GM18502 (cell line): ENCODE results near the gene RALGAPA1.
"Not testable (repeated sequence)": the region's sequence is repeated elsewhere in the genome, so short reads cannot be mapped to it uniquely, and the experiment has no call there.

Source experiments
- ATAC-seq: cut with Tn5 transposase; IDR thresholded peaks from one replicate; pipeline ENCODE4 v1.9.1; 2021; ENCODE audit warnings: mild to moderate bottlenecking; ENCODE audit not compliant: unreplicated experiment, poor library complexity

Gene RALGAPA1

GRCh38 chr14:35808638-35809563 is at the start of gene RALGAPA1:
RALGAPA1 (minus strand) TSS chr14:35809295; CDS start chr14:35808835, 460 bp downstream.
- ATAC-seq = peak; percentile 97

- ATAC-seq = no peak
Observed at GRCh38 chr14:35858521-35859209, 49.6 kb upstream of the RALGAPA1 start.

DNA sequence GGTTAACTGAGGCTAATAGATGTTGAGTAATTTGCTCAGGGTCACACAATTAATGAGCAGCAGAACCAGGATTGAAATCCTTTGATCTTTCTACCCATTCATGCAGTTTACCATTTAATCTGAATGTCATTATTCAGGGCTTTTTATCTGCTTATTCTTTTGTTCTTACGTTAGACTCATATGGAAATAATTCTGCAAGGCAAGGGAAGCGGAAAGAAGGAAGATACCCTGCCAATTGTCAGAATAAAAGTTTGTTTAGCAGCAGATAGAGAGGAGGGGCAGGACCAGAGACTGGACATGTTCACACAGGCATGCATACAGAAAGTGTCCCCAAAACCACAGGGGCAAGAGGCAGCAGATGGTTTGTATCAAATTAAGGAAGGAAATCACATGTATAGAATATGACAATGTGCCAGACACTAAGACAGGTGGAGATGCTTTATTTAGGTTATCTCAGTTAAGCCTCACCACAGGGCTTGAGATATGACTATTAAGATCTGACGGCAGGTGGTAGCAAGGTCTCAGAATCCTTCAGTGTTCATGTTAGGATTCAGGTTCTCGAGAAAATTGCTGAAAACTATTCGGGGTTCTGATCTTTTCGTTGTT is 46.9 kb upstream of the RALGAPA1 start:
- peak; percentile 96 for ATAC-seq

GRCh38 chr14:35854696-35855270 is 45.7 kb upstream of the RALGAPA1 start:
- no peak for ATAC-seq

- no peak for ATAC-seq
Observed at GRCh38 chr14:35853225-35853624, 44.1 kb upstream of the RALGAPA1 start.

GRCh38 chr14:35851823-35852222 is 42.7 kb upstream of the RALGAPA1 start:
- ATAC-seq = no peak

DNA sequence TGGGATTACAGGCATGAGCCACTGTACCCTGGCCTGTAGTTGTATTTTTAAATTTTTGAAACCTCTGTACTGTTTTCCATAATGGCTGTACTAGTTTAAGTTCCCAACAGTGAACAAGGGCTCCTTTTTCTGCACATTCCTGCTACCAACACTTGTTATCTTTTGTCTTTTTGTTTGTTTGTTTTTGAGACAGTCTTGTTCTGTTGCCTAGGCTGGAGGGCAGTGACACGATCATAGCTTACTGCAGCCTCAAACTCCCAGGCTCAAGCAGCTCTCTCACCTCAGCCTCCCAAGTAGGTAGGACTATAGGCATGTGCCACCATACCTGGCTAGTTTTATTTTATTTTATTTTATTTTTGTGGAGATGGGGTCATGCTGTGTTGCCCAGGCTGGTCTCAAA is 40.0 kb upstream of the RALGAPA1 start:
- ATAC-seq = no peak

- no peak for ATAC-seq
Observed at GRCh38 chr14:35847636-35848035, 38.5 kb upstream of the RALGAPA1 start.

- no peak for ATAC-seq
Observed at GRCh38 chr14:35844494-35844893, 35.4 kb upstream of the RALGAPA1 start.

DNA sequence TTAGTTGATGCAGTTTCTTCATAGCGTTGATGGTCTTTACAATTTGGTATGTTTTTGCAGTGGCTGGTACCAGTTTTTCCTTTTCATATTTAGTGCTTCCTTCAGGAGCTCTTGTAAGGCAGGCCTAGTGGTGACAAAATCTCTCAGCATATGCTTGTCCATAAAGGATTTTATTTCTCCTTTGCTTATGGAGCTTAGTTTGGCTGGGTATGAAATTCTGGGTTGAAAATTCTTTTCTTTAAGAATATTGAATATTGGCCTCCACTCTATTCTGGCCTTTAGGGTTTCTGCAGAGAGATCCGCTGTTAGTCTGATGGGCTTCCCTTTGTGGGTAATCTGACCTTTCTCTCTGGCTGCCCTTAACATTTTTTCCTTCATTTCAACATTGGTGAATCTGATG is 33.1 kb upstream of the RALGAPA1 start:
- not testable (repeated sequence) for ATAC-seq

DNA sequence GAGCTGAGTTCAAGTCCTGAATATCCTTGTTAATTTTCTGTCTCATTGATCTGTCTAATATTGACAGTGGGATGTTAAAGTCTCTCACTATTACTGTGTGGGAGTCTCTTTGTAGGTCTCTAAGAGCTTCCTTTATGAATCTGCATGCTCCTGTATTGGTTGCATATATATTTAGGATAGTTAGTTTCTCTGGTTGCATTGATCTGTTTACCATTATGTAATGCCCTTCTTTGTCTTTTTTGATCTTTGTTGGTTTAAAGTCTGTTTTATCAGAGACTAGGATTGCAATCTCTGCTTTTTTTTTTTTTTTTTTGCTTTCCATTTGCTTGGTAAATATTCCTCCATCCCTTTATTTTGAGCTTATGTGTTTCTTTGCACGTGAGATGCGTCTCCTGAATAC is 32.6 kb upstream of the RALGAPA1 start:
- not testable (repeated sequence) for ATAC-seq

DNA sequence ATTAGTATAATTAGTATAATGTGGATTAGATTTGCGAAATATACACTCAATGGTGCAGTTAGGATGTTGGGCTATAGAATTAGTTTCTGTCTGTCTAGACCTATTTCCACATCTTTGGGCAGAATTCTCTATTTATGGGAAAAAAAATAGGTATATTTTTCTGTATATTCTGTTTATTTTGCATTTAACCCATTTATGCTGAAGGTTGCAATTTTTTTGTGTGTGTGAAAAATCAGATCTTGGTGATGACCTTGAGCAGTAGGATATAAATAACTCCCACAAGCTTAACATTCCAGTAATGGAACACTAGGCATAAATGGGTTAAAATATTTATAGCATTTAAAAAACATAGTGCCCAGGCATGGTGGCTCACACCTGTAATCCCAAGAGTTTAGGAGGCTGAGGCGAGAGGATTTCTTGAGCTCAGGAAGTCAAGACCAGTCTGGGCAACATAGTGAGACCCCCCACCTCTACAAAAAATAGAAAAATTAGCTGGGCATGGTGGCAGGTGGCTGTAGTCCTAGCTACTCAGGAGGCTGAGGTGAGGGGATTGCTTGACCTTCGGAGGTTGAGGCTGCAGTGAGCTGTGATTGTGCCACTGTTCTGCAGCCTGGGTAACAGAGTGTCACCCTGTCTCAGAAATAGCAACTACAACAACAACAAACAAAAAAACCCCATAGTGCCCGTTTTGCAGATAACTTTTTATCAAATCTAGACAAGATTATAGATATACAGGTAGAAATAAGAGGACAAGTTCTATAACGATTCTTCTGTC is 26.3 kb upstream of the RALGAPA1 start:
- ATAC-seq = no peak

GRCh38 chr14:35829449-35829848 is 20.4 kb upstream of the RALGAPA1 start:
- no peak for ATAC-seq

- ATAC-seq = no peak
Observed at GRCh38 chr14:35827678-35828472, 18.8 kb upstream of the RALGAPA1 start.

GRCh38 chr14:35826952-35827416 is 17.9 kb upstream of the RALGAPA1 start:
- ATAC-seq = peak; percentile 9

DNA sequence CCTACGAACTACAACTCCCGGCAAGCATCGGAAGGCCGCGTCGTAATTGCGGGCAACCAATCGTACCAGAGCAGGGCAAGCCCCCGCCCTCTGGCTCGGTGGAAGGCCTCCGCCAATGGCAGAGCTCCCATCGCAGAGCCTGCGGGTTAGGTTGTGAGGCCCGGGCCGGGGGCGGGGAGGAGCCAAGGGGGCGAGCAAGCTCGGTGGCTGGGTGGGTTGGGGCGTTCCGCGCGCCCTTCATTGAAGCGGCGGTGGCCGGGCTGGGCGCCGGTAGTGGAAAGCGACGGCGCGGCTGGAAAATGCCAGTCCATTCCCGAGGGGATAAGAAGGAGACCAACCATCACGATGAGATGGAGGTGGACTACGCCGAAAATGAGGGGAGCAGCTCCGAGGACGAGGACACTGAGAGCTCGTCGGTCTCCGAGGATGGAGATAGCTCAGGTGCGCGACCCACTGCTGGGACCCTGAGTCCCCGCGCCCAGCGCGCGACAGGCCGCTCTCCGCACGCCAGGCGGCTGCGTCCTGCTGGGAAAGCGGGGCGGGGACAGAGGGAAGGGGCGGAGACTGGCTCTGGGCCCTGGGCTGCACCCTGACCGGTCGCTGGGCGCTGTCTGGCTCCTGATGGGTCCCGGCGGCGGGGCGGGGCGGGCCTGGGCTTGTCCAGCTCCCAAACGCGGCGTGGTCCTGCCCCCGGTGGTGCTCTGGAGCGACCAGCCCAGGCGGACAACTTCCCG is 17.3 kb upstream of the RALGAPA1 start, which contains the start of gene BRMS1L:
TSS of gene BRMS1L (plus strand) at position 121 of the 734 bp plus-strand sequence. CDS start at position 300, 179 bp downstream.
- ATAC-seq = peak; percentile 97

DNA sequence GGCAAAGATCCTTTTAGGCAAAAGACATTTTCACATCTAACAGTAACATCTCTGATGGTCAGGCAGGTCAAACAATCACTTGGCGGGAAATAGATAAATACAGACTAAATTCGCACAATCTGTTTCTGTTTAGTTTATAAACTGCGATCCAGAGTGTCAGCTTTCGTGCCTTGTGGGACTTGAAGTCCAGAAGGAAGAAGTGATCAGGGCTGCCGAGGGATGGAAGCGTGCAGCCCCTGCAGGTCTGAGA is 16.8 kb upstream of the RALGAPA1 start:
- ATAC-seq = no peak

DNA sequence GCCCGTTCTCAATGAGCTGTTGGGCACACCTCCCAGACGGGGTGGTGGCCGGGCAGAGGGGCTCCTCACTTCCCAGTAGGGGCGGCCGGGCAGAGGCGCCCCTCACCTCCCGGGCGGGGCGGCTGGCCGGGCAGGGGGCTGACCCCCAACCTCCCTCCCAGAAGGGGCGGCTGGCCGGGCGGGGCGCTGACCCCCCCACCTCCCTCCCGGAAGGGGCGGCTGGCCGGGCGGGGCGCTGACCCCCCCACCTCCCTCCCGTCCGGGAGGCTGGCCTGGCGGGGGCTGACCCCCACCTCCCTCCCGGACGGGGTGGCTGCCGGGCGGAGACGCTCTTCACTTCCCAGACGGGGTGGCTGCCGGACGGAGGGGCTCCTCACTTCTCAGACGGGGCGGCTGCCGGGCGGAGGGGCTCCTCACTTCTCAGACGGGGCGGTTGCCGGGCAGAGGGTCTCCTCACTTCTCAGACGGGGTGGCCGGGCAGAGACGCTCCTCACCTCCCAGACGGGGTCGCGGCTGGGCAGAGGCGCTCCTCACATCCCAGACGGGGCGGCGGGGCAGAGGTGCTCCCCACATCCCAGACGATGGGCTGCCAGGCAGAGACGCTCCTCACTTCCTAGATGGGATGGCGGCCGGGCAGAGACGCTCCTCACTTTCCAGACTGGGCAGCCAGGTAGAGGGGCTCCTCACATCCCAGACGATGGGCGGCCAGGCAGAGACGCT is 15.5 kb upstream of the RALGAPA1 start:
- not testable (repeated sequence) for ATAC-seq
